Panc1 (cell line): ENCODE results near the gene ERI2.

Source experiments
- CTCF ChIP-seq: fragments of 450-650 bp; IDR thresholded peaks from 2 replicates; pipeline ENCODE4 v1.5.1; 2017; ENCODE audit warnings: mild to moderate bottlenecking
- POLR2AphosphoS5 ChIP-seq: IDR thresholded peaks from 2 replicates; pipeline ENCODE4 v1.6.1; 2012; ENCODE audit warnings: mild to moderate bottlenecking, low read depth, low read length, moderate library complexity
- REST ChIP-seq, 2 experiments: IDR thresholded peaks; 2 replicates each; pipeline ENCODE4 v1.6.1; 2011 to 2012; ENCODE audit warnings: low read depth in 2 of 2, control low read depth in 1 of 2, low read length in 1 of 2, mild to moderate bottlenecking in 1 of 2, moderate library complexity in 1 of 2; ENCODE audit not compliant: insufficient read depth in 1 of 2
- SIN3A ChIP-seq: IDR thresholded peaks from 2 replicates; pipeline ENCODE4 v1.6.1; 2012; ENCODE audit warnings: low read depth, mild to moderate bottlenecking, low read length, moderate library complexity, borderline replicate concordance; ENCODE audit not compliant: insufficient read depth
- TCF7L2 ChIP-seq: IDR thresholded peaks from 2 replicates; pipeline ENCODE4 v1.6.1; 2011; ENCODE audit warnings: mild to moderate bottlenecking, low read depth, low read length, inconsistent platforms

- no peak for TF ChIP-seq CTCF
- TF ChIP-seq SIN3A = no peak
- TF ChIP-seq REST (IDR thresholded peaks at IDR 0.05; ENCODE audit: insufficient read depth in 1 of 2, low read depth in 2 of 2, low read length in 1 of 2) = no peak
- no peak for TF ChIP-seq POLR2AphosphoS5
- TF ChIP-seq TCF7L2 = no peak
Observed at GRCh38 chr16:20847550-20847949, 41.3 kb upstream of the ERI2 start.
